Activated CD8-positive, alpha-beta memory T cell treated with anti-CD3 and anti-CD28 coated beads, Interleukin-2, amount 50 U/mL, for 1 hour (primary cell): ENCODE results near the gene EZH2.

ENCODE experiments used
- DNase-seq: peaks from one replicate; pipeline ENCODE4 v3.0.0-alpha.2; 2020; ENCODE audit errors: extremely low read depth

EZH2 gene

DNA sequence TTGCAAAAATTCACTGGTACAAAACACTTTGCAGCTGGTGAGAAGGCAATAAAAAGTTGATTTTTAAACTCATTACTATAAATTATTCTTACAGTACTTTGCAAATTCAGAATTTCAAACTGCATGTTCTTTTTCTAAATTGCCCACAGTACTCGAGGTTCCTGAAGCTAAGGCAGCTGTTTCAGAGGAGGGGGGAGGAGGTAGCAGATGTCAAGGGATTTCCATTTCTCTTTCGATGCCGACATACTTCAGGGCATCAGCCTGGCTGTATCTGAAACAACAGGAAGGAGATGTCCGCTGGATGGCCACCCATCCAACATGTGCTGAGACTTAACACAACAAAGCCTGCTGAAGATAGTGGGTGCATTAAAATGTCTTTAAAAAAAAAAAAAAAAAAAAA is 76.7 kb downstream of the EZH2 start:
- DNase-seq = no peak

- DNase-seq = no peak
Measured at GRCh38 chr7:148806187-148806586, 77.9 kb downstream of the EZH2 start.

DNA sequence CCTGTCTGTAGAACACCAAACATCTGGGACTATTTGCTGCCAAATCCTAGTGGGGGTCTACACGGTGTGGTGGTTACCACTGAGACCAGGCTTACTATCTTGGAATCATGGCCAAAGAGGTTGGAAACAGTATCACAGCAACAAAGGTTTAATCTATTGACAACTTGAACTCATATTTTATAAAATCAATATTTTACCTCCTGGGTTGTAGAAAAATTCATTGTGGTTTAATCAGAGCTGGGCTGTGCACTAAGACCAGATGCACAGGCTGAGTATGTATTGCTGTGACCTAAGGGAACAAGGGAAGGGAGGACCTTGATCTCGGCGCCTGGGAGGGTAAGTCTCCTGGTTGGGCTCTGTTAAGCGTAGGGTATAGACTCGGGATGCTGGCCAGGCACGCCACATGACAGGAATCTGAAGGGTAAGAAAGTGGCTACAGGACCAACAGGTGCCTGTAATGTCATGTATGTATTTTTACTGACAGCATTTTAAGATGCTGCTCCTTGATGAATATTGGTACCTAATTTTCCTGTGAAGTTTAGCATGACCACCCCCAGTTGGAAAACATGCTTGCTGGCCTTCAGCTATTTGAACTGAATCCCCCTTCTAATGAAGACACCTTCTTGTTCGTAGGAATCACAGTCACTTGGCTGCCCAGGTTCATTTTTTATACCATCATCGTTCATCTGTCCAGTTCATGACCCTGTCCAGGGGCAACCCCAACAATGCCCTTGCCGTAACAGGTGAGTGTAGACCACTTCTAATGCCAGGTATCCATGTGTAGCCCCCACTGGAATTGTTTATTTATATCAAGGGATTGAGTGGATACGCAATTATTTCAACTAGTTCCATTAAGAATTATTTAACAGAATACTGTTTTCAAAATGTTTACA is 79.5 kb downstream of the EZH2 start:
- no peak for DNase-seq

DNA sequence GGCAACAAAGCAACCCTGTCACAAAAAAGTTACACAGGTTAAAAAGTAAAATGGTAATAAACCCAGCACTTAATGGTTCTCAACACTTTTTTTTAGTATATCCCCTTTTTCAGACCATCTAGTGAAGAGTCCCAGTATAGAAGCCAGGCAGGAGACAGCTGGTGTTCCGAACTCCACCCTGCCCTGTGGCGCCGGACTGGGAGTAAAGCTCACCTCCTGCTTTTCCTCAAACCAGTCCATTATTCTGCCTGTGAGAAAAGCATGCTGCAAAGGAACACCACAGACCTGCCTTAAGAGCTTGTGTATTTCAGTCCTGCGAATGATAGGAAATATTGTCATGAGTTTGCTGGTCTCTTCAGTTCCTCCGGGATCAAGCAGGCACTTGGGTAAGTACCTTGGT is 81.0 kb downstream of the EZH2 start:
- no peak for DNase-seq

- DNase-seq = no peak
Measured at GRCh38 chr7:148802101-148802493, 82.0 kb downstream of the EZH2 start.

- no peak for DNase-seq
Measured at GRCh38 chr7:148800677-148801076, 83.4 kb downstream of the EZH2 start.

DNA sequence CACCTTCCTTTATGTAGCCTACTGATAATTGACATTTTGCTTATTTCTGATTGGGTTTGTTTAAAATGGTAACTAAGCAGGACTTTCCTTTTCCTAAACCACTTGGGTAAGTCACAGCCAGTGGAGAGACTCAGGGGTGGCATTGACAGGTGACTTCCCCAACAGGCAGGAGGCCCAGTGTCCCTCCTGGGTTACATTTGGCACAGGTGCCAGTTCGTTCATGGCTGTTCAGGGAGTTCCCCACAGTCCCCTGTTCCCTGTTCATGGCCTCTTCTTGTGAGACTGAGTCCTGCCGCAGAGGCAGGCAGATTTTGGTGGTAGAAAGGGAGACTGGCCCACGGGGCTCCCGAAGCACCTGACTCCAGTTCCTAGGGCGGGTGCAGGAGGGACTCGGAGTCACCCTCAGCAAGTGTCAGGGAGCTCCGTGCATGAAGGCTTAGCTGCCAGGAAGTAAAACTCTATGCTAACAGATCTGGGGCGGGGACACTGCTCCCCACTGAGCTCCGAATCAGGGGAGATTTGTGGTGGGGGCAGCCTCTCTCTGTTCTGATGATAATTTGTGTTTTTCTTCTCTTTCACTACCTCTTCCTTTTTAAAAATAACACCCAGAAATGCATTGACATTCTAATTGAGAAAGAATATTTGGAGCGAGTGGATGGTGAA is 84.1 kb downstream of the EZH2 start:
- no peak for DNase-seq

GRCh38 chr7:148796841-148797240 is 87.2 kb downstream of the EZH2 start:
- DNase-seq = no peak

GRCh38 chr7:148794476-148794875 is 89.6 kb downstream of the EZH2 start:
- no peak for DNase-seq

DNA sequence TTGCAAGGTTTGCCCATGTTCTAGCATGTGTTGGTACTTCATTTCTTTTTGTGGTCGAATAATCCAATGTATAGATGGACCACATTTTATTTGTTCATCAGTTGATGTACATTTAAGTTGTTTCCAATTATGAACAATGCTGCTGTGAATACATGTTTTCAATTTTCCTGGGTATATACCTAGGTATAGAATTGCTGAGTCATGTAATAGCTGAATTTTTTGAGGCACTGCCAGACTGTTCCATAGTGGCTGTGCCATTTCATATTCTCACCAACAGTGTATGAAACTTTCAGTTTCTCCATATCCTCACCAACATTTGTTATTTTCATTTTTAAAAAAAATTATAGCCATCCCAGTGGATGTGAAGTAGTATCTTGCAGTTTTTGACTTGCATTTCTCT is 90.5 kb downstream of the EZH2 start:
- no peak for DNase-seq

GRCh38 chr7:148791546-148791945 is 92.5 kb downstream of the EZH2 start:
- DNase-seq = no peak

- DNase-seq = no peak
Measured at GRCh38 chr7:148790850-148791249, 93.2 kb downstream of the EZH2 start.

- DNase-seq = no peak
Measured at GRCh38 chr7:148790131-148790726, 93.9 kb downstream of the EZH2 start.

DNA sequence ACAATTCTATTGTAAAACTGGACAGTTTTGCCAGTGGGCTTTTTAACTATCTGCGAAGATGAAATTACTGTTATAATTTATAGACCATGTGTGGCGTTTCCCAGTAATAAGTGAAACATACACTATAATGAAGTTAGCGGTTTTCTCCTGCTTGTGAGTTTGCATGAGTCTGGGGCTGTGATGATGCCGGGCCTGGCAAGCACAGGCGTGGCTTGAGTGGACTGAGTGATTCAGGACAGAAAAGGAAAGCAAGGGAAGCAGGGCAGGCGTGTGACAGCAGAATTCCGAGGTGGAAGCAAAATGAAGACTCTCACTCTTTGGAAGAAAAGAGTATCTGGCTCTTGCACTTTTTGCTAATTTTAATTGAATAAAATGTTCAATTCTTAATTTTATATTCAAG is 94.9 kb downstream of the EZH2 start:
- DNase-seq = no peak

- no peak for DNase-seq
Measured at GRCh38 chr7:148787571-148788295, 96.4 kb downstream of the EZH2 start.

- no peak for DNase-seq
Measured at GRCh38 chr7:148783801-148784527, 100.1 kb downstream of the EZH2 start.

- DNase-seq = no peak
Measured at GRCh38 chr7:148782757-148783456, 101.2 kb downstream of the EZH2 start.

DNA sequence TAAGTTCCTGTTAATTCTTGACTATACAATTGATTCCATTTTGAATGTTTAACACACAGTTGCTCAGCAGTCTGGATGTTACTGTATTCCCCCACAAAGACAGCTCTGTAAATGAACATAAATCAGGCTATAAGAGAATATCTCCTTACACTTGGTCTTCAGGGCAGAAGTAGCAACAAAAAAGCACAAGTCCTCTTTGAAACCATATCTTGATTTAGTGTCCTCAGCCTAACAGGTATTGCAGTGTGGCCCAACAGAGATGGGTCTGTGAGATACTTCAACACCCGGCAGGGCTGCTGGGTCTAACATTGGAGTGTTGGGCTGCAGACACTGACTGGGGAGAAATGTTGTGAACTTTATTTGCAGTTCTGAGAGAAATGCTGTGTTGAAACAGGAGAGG is 109.6 kb downstream of the EZH2 start:
- no peak for DNase-seq

- no peak for DNase-seq
Measured at GRCh38 chr7:148773334-148773733, 110.8 kb downstream of the EZH2 start.

- no peak for DNase-seq
Measured at GRCh38 chr7:148772297-148773089, 111.6 kb downstream of the EZH2 start.
